Choroid plexus epithelial cell (primary cell): ENCODE data around the gene LLCFC1.

ENCODE experiments used
- DNase-seq: peaks from one replicate; pipeline ENCODE4 v3.0.0-alpha.2; 2010; ENCODE audit warnings: low read depth
- H3K4me3 ChIP-seq: 2 replicates; pipeline ENCODE4 v1.5.1; 2011; ENCODE audit warnings: low read depth, mild to moderate bottlenecking, control low read depth, low read length, moderate library complexity
- TF ChIP-seq, protein P1 (sequence below): conservative IDR thresholded peaks from 2 replicates; pipeline ENCODE4 v1.5.1; 2011; ENCODE audit warnings: low read depth, mild to moderate bottlenecking, control low read depth, inconsistent platforms, low read length, moderate library complexity

The LLCFC1 gene

DNA sequence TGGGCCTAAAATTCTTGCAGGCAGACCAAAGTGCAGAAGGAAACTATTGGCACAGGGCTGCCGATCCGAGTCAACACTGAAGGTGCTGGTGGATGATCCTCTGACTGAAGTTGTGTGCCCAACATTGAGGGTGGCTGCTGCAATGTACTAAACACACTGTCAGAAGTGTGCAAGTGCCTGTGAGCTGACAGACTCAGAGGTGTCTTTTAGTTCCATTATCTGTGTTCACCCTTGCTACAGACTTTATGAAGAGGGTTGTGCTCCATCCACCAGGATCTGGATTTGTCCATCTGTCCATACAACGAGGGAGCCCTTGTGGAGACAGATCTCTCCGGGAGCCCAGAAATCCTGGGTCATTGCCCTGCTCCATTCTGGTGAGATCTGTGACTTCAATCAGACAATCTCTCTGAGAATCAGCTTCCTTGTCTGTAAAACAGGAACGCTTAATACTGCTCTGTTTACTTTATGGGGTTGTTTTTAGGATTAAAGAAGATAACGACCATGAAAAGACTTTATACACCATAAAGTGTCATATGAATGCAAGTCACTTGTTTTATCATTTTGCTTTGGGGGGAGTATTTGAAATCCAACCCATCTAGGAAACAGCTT, 44.2 kb upstream of the LLCFC1 start:
- no peak for DNase-seq
- H3K4me3 ChIP-seq = no peak overlapping the region
- TF ChIP-seq, protein P1, sequence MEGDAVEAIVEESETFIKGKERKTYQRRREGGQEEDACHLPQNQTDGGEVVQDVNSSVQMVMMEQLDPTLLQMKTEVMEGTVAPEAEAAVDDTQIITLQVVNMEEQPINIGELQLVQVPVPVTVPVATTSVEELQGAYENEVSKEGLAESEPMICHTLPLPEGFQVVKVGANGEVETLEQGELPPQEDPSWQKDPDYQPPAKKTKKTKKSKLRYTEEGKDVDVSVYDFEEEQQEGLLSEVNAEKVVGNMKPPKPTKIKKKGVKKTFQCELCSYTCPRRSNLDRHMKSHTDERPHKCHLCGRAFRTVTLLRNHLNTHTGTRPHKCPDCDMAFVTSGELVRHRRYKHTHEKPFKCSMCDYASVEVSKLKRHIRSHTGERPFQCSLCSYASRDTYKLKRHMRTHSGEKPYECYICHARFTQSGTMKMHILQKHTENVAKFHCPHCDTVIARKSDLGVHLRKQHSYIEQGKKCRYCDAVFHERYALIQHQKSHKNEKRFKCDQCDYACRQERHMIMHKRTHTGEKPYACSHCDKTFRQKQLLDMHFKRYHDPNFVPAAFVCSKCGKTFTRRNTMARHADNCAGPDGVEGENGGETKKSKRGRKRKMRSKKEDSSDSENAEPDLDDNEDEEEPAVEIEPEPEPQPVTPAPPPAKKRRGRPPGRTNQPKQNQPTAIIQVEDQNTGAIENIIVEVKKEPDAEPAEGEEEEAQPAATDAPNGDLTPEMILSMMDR = no peak

DNA sequence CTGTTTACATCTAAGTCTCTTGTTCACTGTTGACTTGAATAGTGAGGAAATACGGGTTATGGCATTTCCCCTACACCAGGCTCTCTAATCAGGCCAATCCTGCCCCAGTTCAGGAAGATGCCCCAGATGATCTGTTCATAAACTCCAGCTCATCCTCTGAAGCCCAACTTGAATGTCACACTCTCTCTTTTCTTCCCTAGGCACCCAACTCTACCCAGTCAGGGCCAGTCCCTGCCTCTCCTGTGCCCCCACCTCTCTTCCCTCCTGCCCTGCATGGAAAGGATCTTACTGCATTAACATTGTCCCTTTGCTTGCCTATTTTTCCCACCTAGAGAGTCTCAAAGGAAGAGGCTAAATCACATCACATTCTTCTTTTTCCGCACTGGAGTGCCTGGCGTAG, 43.1 kb upstream of the LLCFC1 start:
- DNase-seq = no peak
- TF ChIP-seq, protein P1 = no peak
- H3K4me3 ChIP-seq = no peak overlapping the region

DNA sequence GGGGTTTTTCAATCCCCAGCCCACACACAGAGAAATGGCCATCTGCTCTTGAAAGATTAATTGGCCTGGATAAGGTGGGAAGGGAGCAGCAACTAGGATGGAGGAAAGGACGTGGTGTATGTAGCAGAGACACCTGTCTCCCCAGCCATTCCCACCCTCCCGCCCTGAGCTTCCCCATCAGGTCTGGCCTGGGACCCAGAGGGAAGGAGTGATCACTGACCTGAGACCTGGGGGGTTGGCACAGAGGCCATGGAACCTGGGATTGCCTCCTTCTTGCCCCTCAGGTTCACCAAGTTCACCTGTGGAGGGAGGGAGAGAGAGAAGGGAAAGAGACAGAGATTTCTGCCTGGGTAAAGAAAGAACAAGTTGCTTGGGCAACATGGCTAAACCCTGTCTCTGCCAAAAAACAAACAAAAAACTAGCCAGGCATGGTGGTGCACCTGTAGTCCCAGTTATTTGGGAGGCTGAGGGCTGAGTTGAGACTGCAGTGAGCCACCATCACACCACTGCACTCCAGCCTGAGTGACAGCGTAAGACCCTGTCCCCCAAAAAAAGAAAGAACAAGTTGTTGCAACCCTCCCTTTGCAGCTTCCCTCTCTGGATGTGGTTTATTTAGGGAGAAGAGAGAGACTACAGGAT, 42.4 kb upstream of the LLCFC1 start:
- no peak overlapping the region for H3K4me3 ChIP-seq
- DNase-seq = no peak
- TF ChIP-seq, protein P1 = no peak

DNA sequence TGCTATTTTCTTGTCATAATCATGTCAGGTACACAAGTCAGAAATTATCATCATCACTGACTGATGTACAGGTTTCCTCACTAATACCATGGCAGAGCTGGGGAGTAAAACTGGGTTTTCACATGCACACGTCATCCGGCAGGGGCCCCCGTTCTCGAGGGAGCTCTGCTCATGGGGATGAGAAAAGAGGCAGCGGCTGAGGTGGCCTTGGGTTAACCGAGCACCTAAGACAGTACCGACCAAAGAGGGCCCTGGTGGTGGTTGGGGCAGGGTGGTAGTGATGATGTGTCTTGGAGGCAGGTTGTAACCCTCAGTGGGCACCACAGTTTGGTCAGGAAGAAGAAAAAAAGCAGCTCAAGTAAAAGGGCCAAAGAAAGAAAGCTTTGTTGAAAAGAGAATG, 41.6 kb upstream of the LLCFC1 start:
- no peak overlapping the region for H3K4me3 ChIP-seq
- no peak for DNase-seq
- TF ChIP-seq, protein P1 = no peak

DNA sequence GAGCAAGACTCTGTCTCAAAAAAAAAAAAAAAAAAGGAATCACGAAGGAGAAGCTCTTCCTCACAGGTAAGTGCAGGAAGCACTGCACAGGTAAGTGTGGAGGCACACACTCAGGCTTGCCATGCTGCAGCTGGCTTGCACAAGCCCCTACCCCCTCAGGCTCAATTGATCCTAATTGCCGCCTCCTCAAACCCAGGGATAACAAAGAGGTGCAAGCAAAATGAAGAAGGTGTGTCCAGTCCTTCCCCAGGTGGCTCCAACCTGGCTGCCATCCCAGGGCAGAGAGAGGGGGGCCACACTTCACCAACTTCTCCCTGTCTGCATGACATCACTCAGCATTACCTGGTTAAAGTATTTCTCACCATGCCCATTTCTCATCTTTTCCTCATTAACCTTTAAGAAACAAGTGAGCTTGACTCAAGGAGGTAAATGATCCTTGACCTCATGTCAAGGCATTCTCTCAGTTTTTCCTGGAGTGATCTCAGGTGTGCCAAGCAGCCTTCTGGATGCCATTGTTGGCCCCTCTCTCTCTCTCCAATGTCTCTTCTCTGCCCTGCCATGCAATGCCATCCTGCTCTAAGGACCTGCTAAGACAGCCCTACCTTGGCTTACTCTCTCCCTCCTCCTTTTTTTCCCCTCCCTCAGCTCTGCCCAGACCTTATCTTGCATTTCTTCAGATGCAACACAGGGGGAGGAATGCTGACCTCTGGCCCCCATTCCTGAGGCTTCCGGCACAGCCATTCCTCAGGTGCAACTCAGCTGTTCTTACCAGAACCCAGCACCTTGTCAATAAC, 40.7 kb upstream of the LLCFC1 start:
- H3K4me3 ChIP-seq = no peak overlapping the region
- DNase-seq = no peak
- TF ChIP-seq, protein P1 = no peak

DNA sequence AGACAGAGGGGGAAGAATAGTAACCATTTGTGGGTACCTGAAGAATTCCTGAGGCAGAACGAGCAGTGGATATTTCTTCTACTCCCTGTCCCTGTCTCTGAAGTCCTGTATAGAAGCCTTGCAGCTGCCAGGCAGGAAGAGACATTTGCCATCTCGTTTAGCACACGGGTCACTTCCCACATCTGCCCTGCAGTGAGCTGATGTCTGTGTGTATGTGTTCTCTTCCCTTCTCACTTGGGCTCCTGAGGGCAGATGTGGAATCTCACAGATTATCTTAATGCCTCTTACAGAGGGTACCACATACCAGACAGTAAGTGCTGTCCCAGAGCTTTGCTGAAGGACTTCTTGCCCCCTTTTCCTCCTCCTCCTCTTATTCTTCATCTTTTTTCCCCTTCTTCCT, 39.6 kb upstream of the LLCFC1 start:
- TF ChIP-seq, protein P1 = no peak
- DNase-seq = no peak
- no peak overlapping the region for H3K4me3 ChIP-seq
